HG03039 (cell line): ENCODE data around the gene GALNT18.

Experiments used
- ATAC-seq: cut with Tn5 transposase; IDR thresholded peaks from one replicate; pipeline ENCODE4 v1.9.1; 2021; ENCODE audit warnings: mild to moderate bottlenecking, moderate library complexity; ENCODE audit not compliant: unreplicated experiment

GALNT18 gene

GRCh38 chr11:11324090-11324489 is 297.7 kb downstream of the GALNT18 start:
- no peak for ATAC-seq

DNA sequence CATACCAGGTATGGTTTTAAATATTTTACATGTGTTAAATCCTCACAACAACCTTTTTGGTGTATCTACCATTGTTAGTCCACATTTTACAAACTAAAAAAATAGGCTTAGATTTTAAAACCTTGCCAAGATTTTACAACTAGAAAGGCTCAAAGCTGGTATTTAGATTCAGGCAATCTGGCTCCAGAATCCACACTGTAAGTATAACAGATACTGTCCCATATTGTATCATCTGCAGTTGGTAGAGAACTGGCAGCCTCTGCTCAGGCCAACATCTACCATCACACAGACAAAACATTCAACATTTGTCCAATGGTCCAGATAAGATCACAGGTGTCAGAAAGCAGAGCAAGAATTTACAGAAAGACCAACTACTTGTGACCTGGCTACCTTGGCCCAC is 299.7 kb downstream of the GALNT18 start:
- ATAC-seq, result no peak

DNA sequence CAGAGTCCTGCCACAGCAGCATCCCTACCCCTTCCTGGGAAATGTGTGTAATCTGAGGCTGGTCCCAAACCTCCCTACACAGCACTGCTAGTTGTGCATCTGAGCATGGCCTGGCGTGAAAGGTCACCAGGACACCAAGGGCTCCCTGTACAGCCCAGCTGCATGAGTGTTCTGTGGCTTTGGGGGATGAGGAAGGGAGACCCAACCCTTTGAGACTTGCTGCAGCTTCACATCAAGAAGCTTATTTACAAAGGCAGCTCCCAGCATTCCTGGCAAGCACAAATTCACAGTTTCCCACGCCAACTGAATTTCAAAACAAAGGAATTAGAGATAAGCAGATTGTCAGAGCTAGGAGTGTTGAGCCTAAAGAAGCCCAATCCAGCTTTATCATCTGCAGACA is 301.0 kb downstream of the GALNT18 start:
- no peak for ATAC-seq

GRCh38 chr11:11318961-11319360 is 302.8 kb downstream of the GALNT18 start:
- ATAC-seq, result no peak

DNA sequence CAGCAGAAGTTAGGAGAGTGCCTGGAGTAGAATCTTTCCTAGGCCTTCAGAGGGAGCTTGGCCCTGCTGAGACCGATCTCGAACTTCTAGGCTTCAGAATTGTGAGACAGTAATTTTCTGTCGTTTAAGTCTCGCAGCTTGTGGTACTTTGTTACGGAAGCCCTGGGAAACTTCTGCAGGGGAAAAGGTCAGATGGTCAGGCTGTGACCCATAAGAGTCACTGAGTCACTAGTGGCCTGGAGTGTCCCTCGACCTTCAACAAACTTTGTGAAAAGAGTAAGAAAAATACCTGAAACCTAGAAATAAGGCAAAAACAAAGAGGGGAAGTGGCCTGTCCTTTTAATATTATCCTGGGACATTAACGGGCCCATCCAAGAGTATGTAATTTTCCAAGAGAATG is 303.3 kb downstream of the GALNT18 start:
- no peak for ATAC-seq

DNA sequence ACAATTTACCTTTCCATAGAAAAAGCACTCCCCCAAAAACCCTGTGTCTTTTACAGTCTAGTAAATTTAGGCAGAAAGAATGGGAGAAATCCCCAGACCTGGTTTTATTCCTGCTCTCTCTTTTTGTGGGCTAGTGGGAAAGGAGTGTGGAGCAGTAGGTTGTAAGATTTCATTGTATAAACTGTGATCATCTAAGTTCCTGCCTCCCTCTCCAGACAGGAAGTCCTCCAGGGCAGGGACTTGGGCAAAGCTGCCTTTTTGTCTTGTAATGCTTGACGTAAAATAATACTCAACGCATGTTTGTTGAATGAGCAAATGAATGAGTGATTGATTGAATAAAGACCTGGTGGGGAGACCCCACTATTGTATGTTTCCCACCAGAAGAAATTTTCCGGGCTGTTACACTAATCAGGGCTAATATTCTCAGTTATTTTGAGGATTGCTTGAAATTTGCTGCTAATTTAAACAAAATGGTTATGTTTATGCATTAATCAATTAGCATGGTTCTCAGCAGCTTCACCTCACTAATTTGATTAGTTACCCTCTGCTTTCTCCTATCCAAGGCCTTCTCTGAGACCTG is 305.1 kb downstream of the GALNT18 start:
- no peak for ATAC-seq

DNA sequence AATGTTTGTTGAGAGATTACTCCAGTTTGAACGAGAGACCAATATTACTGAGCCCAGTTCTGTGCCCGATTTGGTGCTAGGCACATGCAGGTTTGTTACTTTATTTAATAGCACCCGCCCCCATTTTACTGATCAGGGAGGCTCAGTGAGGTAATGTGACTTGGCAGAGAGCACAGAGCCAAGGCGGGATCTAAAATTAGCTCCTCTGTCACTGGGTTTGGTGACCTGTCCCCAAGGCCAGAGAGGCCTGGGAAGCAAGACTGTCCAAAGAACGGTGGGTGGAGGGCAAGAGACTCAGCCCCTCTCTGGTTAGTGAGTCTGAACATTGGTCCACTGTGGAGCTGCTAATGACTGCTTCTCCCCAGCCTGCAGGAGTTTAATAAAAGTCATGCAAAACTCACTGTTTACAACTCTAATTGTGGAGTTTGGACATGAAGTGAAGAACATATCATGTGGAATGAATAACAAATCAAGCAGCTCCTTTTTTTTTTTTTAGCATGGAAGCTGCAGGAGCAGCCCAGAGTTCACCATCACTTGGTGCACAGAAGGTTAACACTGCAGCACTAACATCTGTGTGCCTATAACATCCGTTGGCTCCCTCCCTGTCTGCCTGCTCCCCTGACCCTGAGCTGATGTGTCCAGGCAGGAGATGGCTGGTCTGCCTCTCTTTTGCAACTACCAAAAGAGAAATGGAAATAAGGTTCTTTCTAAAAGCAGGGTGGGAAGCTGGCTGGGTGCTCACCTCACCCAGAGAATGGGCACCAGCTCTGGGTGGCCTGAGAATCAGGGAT is 307.7 kb downstream of the GALNT18 start:
- ATAC-seq, result no peak

- no peak for ATAC-seq
Observed at GRCh38 chr11:11313426-11313825, 308.4 kb downstream of the GALNT18 start.

- no peak for ATAC-seq
Observed at GRCh38 chr11:11312738-11313137, 309.1 kb downstream of the GALNT18 start.

DNA sequence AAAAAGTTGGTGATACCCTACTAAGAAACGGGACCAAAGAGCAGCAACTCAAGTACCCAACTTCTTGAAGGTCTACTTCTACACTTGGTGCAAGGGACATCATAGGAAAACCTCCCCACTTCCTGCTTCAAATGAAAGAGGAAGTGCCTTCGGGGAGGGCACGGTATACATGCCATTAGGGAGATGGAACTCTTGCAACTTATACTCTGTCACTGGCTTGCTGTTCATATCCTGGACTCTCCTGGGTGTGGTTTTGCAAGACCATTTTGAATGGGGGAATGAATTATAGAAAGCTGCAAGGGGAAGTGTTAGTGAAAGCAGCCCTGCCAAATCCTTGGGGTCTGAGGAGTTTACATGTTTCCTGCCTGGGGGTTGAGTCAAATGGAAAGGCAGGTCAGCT is 310.6 kb downstream of the GALNT18 start:
- ATAC-seq, result no peak

DNA sequence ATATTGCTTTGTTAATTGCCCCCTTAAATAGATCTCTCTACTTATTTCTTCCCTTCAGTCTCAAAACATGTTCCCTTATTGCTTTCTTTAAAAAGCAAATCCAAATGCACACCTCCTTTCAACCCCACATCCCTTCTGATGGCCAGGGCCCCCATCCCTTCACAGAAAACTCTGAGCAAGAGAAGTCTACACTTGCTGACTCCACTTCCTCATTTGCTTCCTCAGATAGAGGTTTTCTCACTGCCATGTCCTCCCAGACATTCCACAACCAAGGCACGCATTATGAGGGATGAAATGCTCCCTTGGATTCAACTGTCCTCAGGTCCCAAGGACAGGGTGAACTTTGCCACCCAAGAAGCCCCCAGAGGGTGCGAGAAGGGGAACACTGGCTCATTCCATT is 311.9 kb downstream of the GALNT18 start:
- no peak for ATAC-seq

DNA sequence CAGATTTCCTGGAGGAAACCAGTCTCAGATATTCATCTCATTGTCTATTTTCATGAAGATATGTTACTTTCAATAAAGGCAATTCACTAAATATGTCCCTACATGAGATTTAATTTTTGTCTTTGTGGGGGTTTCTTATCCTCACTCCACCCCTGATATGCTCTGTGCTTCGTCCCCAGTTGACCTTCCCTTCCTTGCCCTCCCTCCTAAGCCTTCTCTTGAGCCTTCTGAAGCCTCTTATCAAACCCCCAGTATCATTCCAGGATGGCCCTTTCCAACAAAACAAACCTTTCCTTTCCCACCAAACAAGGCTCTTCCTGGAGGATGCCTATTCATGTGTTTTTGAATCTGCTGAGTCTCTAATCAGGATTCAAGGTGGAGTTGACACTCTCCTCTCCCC is 313.6 kb downstream of the GALNT18 start:
- ATAC-seq, result no peak

DNA sequence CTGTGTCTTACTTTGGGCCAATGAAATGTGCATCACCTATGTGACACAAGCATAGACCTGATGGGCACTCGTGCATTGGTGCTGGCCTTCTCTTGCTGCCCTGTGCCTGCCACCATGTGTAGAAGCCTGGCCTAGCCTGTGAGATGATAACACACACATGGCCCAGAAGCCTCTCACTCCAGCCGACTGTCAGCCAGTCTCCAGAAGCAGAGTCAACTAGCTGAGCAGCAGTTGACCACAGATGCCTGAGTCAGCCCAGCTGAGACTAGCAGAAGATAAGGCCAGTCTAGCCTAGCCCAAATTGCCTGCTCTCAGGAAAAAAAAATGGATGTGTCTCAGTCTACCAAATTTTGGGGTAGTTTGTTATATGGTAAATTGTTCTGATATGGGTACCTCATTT is 314.9 kb downstream of the GALNT18 start:
- ATAC-seq, result no peak

- no peak for ATAC-seq
Observed at GRCh38 chr11:11304550-11304949, 317.3 kb downstream of the GALNT18 start.

DNA sequence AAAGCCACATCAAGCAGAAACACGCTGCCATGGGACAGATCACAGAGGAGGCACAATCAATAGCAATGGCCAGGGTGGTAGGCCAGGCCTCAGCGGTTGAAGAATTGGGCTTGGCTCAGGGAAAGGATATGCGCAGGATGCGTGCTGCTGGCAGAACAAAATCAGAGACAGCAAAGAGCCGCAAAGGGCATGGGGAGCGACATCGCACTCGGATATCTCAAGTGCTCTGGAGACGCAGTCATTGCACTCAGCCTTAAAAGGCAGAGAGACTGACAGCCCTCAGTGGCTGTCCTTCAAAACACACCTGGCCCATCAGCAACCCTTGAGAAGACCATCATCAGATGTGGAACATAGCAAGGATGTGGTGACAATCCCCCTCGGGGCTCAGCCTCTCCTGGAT is 319.2 kb downstream of the GALNT18 start:
- ATAC-seq, result no peak

- no peak for ATAC-seq
Observed at GRCh38 chr11:11301212-11301611, 320.6 kb downstream of the GALNT18 start.

GRCh38 chr11:11297578-11297977 is 324.2 kb downstream of the GALNT18 start:
- no peak for ATAC-seq

GRCh38 chr11:11296434-11296833 is 325.4 kb downstream of the GALNT18 start:
- no peak for ATAC-seq

DNA sequence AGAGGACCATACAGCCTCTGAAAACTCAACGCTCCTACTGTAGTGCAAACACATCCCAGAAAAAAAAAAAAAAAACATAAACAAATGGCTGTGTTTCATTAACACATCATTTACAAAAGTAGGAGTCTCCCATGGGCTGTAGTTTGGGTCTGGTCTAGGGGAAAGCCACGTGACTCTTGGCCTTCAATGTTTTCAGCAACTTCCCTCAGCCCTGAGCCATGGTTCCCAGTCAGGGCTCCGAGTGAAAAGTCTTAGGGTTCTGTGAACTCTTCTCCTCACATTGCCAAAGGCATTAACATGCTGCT is 327.3 kb downstream of the GALNT18 start:
- no peak for ATAC-seq

DNA sequence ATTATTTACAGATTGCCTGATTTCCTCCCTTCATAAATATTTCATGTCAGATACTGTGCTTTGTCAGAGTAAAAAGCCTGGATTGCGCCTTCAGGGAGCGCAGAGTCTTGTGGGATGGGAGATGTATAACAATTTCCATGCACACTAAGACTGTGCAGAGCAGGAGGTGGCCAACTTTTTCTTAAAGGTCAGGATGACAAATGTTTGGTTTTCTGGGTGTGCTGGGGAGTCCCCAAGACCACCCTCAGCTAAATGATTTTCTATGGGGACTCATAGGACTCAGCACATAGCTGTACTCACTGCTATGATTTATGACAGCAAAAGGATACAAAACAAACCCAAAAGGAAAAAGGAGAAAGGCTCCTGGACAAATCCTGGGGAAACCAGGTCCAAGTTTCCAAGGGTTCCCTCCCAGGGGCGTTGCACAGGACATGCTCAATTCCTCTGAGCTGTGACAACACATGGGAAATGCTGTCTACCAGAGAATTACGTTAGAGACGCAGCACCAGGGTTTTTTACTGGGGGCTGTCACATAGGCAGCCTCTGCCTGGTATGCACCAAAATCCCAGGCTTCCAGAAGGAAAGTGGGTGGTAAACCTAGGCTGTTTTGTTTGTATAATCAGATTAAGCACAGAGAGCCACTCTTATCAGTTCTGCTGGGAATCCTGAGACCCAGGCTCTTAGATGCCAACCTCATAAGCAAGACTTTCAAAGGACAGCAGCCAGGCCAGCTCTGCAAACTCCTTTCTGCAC is 327.8 kb downstream of the GALNT18 start:
- ATAC-seq, result no peak

GRCh38 chr11:11292839-11293238 is 329.0 kb downstream of the GALNT18 start:
- ATAC-seq, result no peak
